ENCODE results near the gene CAMTA1. TPM values are rescaled to one million over a fixed set of nuclear protein-coding genes. Genes with fewer than 3 reads are reported as not detected.
"Not testable (repeated sequence)": the region's sequence is repeated elsewhere in the genome, so short reads cannot be mapped to it uniquely, and the experiment has no call there.

Gene CAMTA1
- polyA plus RNA-seq, 1 experiment: 23.1 TPM

- Histone ChIP-seq H3K36me3 (ENCODE audit: control insufficient read depth, insufficient read depth, low read length) (no peaks in the 10 kb centered on the region), H3K27me3 (ENCODE audit: control insufficient read depth, insufficient read depth, low read length) (no peaks in the 10 kb centered on the region), H3K4me3 (ENCODE audit: low read depth, low read length) (no peak overlapping the region)
- ChIA-PET POLR2A (no interaction called here), CTCF (interaction anchor here (0.9 to 2.8 kb wide), 3 partner anchors 11 to 97 kb away, joined by 3 to 7 read pairs (median 5); no protein-coding TSS in a partner anchor)
- TF ChIP-seq, protein P1, sequence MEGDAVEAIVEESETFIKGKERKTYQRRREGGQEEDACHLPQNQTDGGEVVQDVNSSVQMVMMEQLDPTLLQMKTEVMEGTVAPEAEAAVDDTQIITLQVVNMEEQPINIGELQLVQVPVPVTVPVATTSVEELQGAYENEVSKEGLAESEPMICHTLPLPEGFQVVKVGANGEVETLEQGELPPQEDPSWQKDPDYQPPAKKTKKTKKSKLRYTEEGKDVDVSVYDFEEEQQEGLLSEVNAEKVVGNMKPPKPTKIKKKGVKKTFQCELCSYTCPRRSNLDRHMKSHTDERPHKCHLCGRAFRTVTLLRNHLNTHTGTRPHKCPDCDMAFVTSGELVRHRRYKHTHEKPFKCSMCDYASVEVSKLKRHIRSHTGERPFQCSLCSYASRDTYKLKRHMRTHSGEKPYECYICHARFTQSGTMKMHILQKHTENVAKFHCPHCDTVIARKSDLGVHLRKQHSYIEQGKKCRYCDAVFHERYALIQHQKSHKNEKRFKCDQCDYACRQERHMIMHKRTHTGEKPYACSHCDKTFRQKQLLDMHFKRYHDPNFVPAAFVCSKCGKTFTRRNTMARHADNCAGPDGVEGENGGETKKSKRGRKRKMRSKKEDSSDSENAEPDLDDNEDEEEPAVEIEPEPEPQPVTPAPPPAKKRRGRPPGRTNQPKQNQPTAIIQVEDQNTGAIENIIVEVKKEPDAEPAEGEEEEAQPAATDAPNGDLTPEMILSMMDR (IDR thresholded peaks at IDR 0.05; ENCODE audit: insufficient read depth, low read depth, low read length): no peak
- DNase-seq (ENCODE audit: low read depth): no peak
Observed at GRCh38 chr1:6824665-6825368, 39.6 kb downstream of the CAMTA1 start.

DNA sequence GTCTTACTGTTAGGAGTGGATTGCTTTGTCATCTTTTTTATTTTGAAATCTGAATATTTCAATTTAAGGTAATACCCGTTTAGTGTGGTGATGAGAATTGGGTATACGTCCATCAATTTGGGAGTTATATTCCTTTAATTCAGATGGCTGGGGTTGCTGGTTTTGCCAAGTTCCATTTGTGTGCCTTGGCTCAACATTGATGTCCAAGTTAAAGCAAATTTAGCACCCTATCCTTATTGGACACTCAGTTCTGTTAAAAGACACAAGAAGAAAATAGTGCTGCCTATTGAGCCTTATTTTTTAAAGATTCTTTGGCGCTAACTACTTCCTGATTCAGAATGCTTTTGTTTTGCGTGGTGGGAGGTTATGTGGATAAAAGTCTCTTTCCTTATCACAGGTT lies 40.6 kb downstream of the CAMTA1 start:
- Histone ChIP-seq H3K36me3 (ENCODE audit: control insufficient read depth, insufficient read depth, low read length) (no peaks in the 10 kb centered on the region), H3K4me3 (ENCODE audit: low read depth, low read length) (no peak overlapping the region), H3K27me3 (ENCODE audit: control insufficient read depth, insufficient read depth, low read length) (no peaks in the 10 kb centered on the region)
- CTCF ChIA-PET: interaction anchor here (2.8 kb wide), 1 partner anchor 10 kb away, joined by 7 read pairs; no protein-coding TSS in a partner anchor
- TF ChIP-seq, protein P1 (IDR thresholded peaks at IDR 0.05; ENCODE audit: insufficient read depth, low read depth, low read length): no peak
- POLR2A ChIA-PET: no interaction called here
- DNase-seq (ENCODE audit: low read depth): no peak

GRCh38 chr1:6827079-6827478 lies 41.8 kb downstream of the CAMTA1 start:
- Histone ChIP-seq H3K27me3 (ENCODE audit: control insufficient read depth, insufficient read depth, low read length) (no peaks in the 10 kb centered on the region), H3K36me3 (ENCODE audit: control insufficient read depth, insufficient read depth, low read length) (no peaks in the 10 kb centered on the region), H3K4me3 (ENCODE audit: low read depth, low read length) (no peak overlapping the region)
- TF ChIP-seq, protein P1 (IDR thresholded peaks at IDR 0.05; ENCODE audit: insufficient read depth, low read depth, low read length): no peak
- ChIA-PET CTCF (interaction anchor here (0.9 to 2.8 kb wide), 3 partner anchors 9 to 23 kb away, joined by 3 to 7 read pairs (median 3); no protein-coding TSS in a partner anchor), POLR2A (no interaction called here)
- no peak for DNase-seq (ENCODE audit: low read depth)

- Histone ChIP-seq H3K4me3 (ENCODE audit: low read depth, low read length) (no peak overlapping the region), H3K36me3 (ENCODE audit: control insufficient read depth, insufficient read depth, low read length) (no peaks in the 10 kb centered on the region), H3K27me3 (ENCODE audit: control insufficient read depth, insufficient read depth, low read length) (no peaks in the 10 kb centered on the region)
- CTCF ChIA-PET: interaction anchor here (0.9 to 2.8 kb wide), 3 partner anchors 8 to 24 kb away, joined by 3 to 7 read pairs (median 3); no protein-coding TSS in a partner anchor
- no peak for DNase-seq (ENCODE audit: low read depth)
- POLR2A ChIA-PET: no interaction called here
- TF ChIP-seq, protein P1 (IDR thresholded peaks at IDR 0.05; ENCODE audit: insufficient read depth, low read depth, low read length): no peak
Observed at GRCh38 chr1:6827630-6828165, 42.4 kb downstream of the CAMTA1 start.

DNA sequence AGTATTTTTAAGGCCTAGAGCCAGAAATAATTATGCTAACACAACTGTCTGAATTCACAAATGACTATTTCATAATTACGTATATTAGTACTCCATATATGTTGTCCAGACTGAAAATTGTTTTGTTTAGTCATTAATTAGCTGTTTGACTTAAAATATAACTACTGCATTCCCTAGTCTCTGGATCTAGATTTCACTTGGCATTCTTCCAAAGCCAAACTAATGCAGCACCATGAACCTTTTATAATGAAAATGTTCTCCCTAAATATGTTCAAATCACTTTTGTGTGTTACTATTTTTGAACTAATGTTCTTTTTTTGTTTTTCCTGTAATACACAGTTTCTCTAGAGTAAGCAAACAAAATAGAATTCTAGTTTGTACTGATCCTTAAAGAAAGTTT lies 46.1 kb downstream of the CAMTA1 start:
- POLR2A ChIA-PET: no interaction called here
- CTCF ChIA-PET: interaction anchor here (1.1 to 1.8 kb wide), 2 partner anchors 12 to 27 kb away, joined by 3 to 5 read pairs; no protein-coding TSS in a partner anchor
- H3K27me3 ChIP-seq (ENCODE audit: control insufficient read depth, insufficient read depth, low read length): no peaks in the 10 kb centered on the region
- TF ChIP-seq, protein P1 (IDR thresholded peaks at IDR 0.05; ENCODE audit: insufficient read depth, low read depth, low read length): no peak
- no peaks in the 10 kb centered on the region for H3K36me3 ChIP-seq (ENCODE audit: control insufficient read depth, insufficient read depth, low read length)
- H3K4me3 ChIP-seq (ENCODE audit: low read depth, low read length): no peak overlapping the region
- DNase-seq (ENCODE audit: low read depth): no peak

GRCh38 chr1:6832006-6832405 lies 46.8 kb downstream of the CAMTA1 start:
- CTCF ChIA-PET: interaction anchor here (1.1 to 1.2 kb wide), 2 partner anchors 12 to 26 kb away, joined by 3 to 5 read pairs; no protein-coding TSS in a partner anchor
- H3K36me3 ChIP-seq (ENCODE audit: control insufficient read depth, insufficient read depth, low read length); H3K27me3 ChIP-seq (ENCODE audit: control insufficient read depth, insufficient read depth, low read length); POLR2A ChIA-PET; DNase-seq (ENCODE audit: low read depth); H3K4me3 ChIP-seq (ENCODE audit: low read depth, low read length): not testable (repeated sequence)
